Cardiac muscle cell (in vitro differentiated cells and primary cell): ENCODE data around the gene HMGCLL1. TPM values are rescaled to one million over a fixed set of nuclear protein-coding genes. Genes with fewer than 3 reads are reported as not detected.

Source experiments
- DNase-seq, 2 donors: peaks; one replicate each; pipeline versions ENCODE4 v3.0.0 to v3.0.0-alpha.2; 2010 to 2017; ENCODE audit warnings: low read depth in 1 of 2, low spot score in 1 of 2
- H3K27ac ChIP-seq: fragments of 200-600 bp; sonication (generic); 2 replicates; pipeline ENCODE4 v1.5.1; 2016
- H3K27me3 ChIP-seq: fragments of 200-600 bp; sonication (generic); 2 replicates; pipeline ENCODE4 v1.6.0; 2016; ENCODE audit warnings: control low read depth
- H3K36me3 ChIP-seq: fragments of 200-600 bp; sonication (generic); 2 replicates; pipeline ENCODE4 v1.5.1; 2016; ENCODE audit warnings: control low read depth
- H3K4me1 ChIP-seq: fragments of 200-600 bp; sonication (generic); 2 replicates; pipeline ENCODE4 v1.8.1; 2017; ENCODE audit warnings: low read depth, mild to moderate bottlenecking, mixed run types
- H3K4me3 ChIP-seq: fragments of 200-600 bp; sonication (generic); 2 replicates; pipeline ENCODE4 v1.5.1; 2016; ENCODE audit warnings: mild to moderate bottlenecking
- H3K9me3 ChIP-seq: fragments of 200-600 bp; sonication (generic); 2 replicates; pipeline ENCODE4 v1.5.1; 2017; ENCODE audit warnings: low read depth, mild to moderate bottlenecking, control low read depth
- CTCF ChIP-seq: IDR thresholded peaks from 2 replicates; pipeline ENCODE4 v1.5.1; 2012; ENCODE audit warnings: low read depth, mild to moderate bottlenecking, low read length
- polyA plus RNA-seq: library from polyadenylated mRNA; unstranded; fragments of >200 nt; fragmentation: Nextera tagmentation; extraction: Ambion mirVana; gene quantifications from 2 replicates; pipeline ENCODE4 v1.2.1, GENCODE V29; 2016
- total RNA-seq: library from RNA; depleted of rRNA; stranded (reverse); fragments of >200 nt; gene quantifications from 2 replicates; pipeline ENCODE4 v1.2.3, GENCODE V29; 2016

HMGCLL1 gene
- total and polyA plus RNA-seq, 2 experiments from 2014 or later = 13.6 to 34.0 TPM

DNA sequence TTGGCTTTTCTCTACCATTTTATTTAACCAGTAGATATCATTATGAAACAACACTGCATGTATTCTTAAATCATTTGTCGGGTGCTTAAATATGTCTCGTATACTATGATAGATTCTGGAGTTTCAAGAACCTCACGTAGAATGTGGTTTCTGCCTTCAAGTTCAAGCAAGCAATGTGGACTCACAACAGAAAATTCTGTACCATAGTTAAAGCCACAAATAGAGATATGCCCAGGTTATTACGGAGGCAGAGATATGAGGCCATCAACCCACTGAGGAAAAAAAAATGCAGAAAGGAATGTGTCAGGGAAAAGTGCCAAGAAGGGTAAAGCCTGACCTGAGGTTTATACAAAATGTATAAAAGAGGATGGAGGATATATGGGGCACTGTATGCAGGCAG lies 141.9 kb downstream of the HMGCLL1 start:
- Histone ChIP-seq H3K27me3 (no peaks in the 10 kb centered on the region), H3K9me3 (no peaks in the 10 kb centered on the region), H3K4me3 (no peak overlapping the region), H3K27ac (no peak overlapping the region), H3K4me1 (peaks cover 14% of the 10 kb centered on the region), H3K36me3 (no peaks in the 10 kb centered on the region)
- TF ChIP-seq CTCF = no peak
- DNase-seq = peak in 1 of 2 donors; percentile 19

GRCh38 chr6:55433446-55434130 lies 145.4 kb downstream of the HMGCLL1 start:
- peak in 1 of 2 donors; percentile 72 for DNase-seq
- Histone ChIP-seq H3K4me3 (no peak overlapping the region), H3K36me3 (no peaks in the 10 kb centered on the region), H3K27ac (no peak overlapping the region), H3K27me3 (no peaks in the 10 kb centered on the region), H3K9me3 (no peaks in the 10 kb centered on the region), H3K4me1 (peaks cover 14% of the 10 kb centered on the region)
- no peak for TF ChIP-seq CTCF

- Histone ChIP-seq H3K4me3 (no peak overlapping the region), H3K36me3 (no peaks in the 10 kb centered on the region), H3K27me3 (no peaks in the 10 kb centered on the region), H3K4me1 (no peaks in the 10 kb centered on the region), H3K9me3 (no peaks in the 10 kb centered on the region), H3K27ac (no peak overlapping the region)
- no peak for DNase-seq
- TF ChIP-seq CTCF = no peak
Observed at GRCh38 chr6:55423933-55424332, 155.1 kb downstream of the HMGCLL1 start.

DNA sequence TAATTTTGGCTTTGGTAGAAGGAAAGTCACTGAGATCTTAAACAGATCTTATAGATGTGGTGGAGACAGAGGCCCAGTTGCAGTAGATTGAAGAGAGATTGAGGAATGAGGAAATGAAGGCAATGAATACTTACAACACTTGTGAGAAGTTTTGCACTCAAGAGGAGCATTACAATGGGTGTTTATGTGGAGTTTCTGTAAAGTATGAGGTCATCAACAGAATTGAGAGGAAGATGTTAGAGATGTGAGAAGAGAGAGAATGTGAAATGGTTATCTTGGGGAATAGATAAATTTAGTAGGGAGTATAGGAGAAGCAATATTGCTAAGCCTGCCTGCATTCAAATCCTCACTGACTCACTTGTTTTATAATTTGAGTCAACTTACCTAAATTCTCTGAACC lies 168.3 kb downstream of the HMGCLL1 start:
- TF ChIP-seq CTCF = no peak

GRCh38 chr6:55405474-55406235 lies 173.3 kb downstream of the HMGCLL1 start:
- H3K27ac ChIP-seq = no peak overlapping the region

More for the DNA sequence above, 168.3 kb downstream of the HMGCLL1 start:
- no peaks in the 10 kb centered on the region for H3K4me1 ChIP-seq
- H3K36me3 ChIP-seq = no peaks in the 10 kb centered on the region
- H3K27ac ChIP-seq = no peak overlapping the region
- no peaks in the 10 kb centered on the region for H3K27me3 ChIP-seq
- DNase-seq = no peak
- H3K9me3 ChIP-seq = no peaks in the 10 kb centered on the region
- no peak overlapping the region for H3K4me3 ChIP-seq

More at GRCh38 chr6:55405474-55406235, 173.3 kb downstream of the HMGCLL1 start:
- peak in 1 of 2 donors; percentile 31 for DNase-seq
- H3K27me3 ChIP-seq = no peaks in the 10 kb centered on the region
- H3K4me1 ChIP-seq = no peaks in the 10 kb centered on the region
- no peak overlapping the region for H3K4me3 ChIP-seq
- no peaks in the 10 kb centered on the region for H3K9me3 ChIP-seq
- H3K36me3 ChIP-seq = no peaks in the 10 kb centered on the region
- no peak for TF ChIP-seq CTCF
